ENCODE data around the gene TMED3.

- TF ChIP-seq POLR2A (IDR thresholded peaks at IDR 0.05; ENCODE audit: low read length) (no peak), GATA1 (IDR thresholded peaks at IDR 0.05; ENCODE audit: low read depth, low read length) (no peak)
Measured at GRCh38 chr15:79329171-79329611, 18.3 kb downstream of the TMED3 start.
